NCI-H2171 (cell line): ENCODE results near the gene MYL11.

Source experiments
- DNase-seq: peaks from one replicate; lab custom pipeline; 2025; lab: John Stamatoyannopoulos, UW

MYL11 gene

DNA sequence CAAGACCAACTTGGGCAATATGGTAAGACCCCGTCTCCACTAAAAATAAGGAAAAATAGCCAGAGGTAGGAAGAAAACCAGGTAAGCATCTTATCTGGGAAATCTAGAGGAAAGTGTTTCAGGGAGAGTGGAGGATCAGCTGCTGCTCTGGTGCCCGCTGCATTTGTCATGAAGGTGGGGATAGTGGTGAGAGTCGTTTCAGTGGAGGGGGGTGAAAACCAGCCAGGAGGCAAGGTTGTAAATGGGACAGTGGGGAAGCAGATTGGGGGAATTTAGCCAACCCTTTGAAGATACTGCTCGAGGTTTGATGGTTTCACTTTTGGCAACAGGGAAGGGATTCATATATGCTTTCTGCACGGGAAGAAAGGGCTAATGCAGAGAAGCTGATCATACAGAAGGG, 46.4 kb downstream of the MYL11 start:
- no peak for DNase-seq
